Uterus (tissue), 2 donors: Measurements from ENCODE around the gene RSBN1L.

Source experiments
- POLR2A ChIP-seq, 2 donors: fragments of 450-650 bp; IDR thresholded peaks; one replicate each; pipeline ENCODE4 v1.6.1; 2016; ENCODE audit warnings: antibody characterized with exemption in 2 of 2, mild to moderate bottlenecking in 1 of 2, moderate library complexity in 1 of 2
- TF ChIP-seq, protein P1 (sequence below), 4 experiments: fragments of 200-600 bp in 2 of 4; fragments of 450-650 bp in 2 of 4; sonication (generic) in 2 of 4; IDR thresholded peaks; one replicate each; pipeline ENCODE4 v1.5.1; 2016 to 2019; ENCODE audit warnings: antibody characterized with exemption in 4 of 4, mild to moderate bottlenecking in 2 of 4, moderate library complexity in 1 of 4

GRCh38 chr7:77648742-77649338 lies 47.4 kb upstream of the RSBN1L start:
- TF ChIP-seq POLR2A (IDR thresholded peaks at IDR 0.05), result no peak
- TF ChIP-seq, protein P1, sequence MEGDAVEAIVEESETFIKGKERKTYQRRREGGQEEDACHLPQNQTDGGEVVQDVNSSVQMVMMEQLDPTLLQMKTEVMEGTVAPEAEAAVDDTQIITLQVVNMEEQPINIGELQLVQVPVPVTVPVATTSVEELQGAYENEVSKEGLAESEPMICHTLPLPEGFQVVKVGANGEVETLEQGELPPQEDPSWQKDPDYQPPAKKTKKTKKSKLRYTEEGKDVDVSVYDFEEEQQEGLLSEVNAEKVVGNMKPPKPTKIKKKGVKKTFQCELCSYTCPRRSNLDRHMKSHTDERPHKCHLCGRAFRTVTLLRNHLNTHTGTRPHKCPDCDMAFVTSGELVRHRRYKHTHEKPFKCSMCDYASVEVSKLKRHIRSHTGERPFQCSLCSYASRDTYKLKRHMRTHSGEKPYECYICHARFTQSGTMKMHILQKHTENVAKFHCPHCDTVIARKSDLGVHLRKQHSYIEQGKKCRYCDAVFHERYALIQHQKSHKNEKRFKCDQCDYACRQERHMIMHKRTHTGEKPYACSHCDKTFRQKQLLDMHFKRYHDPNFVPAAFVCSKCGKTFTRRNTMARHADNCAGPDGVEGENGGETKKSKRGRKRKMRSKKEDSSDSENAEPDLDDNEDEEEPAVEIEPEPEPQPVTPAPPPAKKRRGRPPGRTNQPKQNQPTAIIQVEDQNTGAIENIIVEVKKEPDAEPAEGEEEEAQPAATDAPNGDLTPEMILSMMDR (IDR thresholded peaks at IDR 0.05), result no peak
